IPS-NIHi7 (cell line): ENCODE data around the gene MLLT3.

Experiments used
- DNase-seq: peaks from one replicate; pipeline ENCODE4 v3.0.0; 2012; ENCODE audit warnings: mixed read lengths; ENCODE audit errors: extremely low spot score

Gene MLLT3

DNA sequence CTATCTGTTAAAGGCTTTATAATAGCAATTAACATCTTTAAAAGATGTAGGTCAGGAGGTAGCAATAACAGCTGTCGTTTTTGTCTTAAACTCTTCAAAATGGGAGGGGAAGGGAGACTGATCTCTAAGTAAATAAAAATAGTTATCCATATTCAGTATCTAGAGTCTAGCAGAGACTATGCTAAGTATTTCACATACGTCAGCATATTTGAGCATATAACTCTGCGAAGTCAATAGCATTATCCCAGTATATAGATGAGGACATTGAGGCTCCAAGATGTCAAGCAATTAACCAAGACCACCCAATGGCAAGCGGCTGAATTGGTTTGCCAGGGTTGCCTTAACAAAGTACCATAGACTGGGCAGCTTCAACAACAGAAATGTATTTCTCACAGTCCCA is 316.8 kb downstream of the MLLT3 start:
- DNase-seq, result no peak

DNA sequence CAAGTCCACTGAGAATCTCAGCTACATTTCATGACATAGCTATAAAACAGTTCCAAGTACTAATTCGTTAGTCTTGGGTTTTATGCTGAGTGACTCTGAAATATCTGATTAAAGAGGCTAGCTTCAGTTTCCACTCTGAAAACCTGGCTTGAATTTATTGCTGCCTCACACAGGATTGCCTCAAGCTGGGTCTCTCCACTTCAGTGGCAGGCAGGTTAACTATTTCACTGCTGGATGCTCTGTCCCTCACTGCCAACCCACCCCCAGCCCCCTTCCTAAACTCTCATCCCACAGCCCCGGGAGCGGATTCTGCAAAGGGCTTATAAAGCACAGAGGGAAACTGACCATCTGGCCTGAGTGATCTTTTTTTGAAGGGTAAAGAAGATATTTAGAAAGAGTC is 318.3 kb downstream of the MLLT3 start:
- DNase-seq, result peak; percentile 59

DNA sequence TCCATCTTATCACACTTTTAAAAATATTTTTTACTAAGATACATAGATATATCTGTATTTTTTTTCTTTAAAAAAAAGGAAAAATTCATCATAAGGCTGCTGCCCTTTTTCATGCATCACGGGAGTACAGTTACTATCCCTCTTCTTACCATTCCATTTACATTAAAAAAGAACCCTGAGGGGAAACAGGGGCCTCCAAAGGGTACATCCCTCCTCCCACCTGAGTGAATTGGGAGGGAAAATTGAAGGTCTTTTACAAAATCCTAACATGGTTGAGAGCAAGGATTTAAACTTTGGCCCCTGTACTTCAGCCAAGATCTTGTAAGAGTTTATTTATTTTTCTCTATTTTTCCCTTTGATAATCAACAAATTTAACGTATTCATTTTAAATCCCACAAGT is 319.2 kb downstream of the MLLT3 start:
- DNase-seq, result no peak

DNA sequence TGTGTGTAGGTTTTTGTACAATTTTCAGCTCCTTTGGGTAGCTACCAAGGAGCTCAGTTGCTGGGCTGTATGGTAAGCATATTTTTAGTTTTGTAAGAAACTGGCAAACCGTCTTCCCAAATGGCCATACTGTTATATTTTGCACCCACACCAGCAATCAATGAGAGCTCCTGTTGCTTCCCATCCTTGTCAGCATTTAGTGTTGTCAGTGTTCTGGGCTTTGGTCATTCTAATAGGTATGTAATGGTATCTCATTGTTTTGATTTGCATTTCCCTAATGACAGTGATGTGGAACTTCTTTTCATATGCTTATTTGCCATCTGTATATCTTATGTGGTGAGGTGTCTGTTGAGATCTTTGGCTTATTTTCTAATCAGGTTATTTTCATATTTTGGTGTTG is 320.1 kb downstream of the MLLT3 start:
- DNase-seq, result no peak

DNA sequence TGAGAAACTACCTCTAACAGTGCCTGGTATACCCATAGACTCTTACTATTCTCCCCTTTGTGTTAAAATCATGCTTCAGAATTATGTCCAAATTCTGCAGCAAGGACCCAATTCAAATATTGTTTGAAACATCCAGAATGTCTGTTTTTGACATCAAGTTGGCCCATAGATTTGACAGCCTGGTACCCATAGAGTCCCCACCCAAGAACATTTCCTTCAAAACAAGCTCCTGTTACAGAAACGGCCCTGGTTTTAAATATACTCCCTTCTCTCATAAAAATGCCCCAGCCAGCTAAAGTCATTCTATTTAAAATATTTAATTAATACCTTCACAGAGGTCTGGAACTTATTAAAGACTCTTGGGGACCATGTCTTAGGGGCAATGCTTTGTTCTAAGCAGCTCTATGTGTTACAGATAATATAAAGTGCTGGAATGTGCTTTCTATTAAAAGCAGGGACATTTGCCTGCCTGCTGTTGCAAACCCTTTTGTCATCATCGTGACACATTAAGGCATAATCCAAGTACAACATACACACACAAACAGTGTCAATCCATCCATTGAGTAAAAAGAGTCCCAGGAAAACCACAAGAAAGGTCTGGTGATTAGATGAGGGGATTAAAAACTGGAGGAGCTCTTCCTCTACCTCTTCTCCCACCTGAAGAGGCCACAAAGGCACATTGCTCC is 321.7 kb downstream of the MLLT3 start:
- no peak for DNase-seq

DNA sequence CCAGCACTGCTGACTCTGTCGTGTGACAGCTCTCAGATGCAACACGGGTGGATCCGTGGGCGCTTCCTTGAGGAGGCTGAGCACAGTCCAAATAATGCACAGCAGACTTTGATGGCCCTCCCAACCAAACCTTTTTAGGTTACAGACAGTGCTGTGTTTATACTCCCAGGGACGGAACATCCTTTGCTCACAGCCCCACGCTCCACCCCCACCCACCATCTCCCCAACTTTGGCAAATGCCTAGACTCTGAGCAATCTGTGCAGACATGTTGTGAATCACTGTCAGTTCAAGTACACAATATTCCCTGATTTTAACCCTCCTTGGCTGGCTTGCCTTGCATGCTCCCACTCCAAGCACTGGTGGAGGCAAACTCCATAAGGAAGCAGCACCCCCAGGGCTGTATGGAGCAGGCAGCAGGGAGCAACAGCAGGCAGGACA is 324.6 kb downstream of the MLLT3 start:
- no peak for DNase-seq

DNA sequence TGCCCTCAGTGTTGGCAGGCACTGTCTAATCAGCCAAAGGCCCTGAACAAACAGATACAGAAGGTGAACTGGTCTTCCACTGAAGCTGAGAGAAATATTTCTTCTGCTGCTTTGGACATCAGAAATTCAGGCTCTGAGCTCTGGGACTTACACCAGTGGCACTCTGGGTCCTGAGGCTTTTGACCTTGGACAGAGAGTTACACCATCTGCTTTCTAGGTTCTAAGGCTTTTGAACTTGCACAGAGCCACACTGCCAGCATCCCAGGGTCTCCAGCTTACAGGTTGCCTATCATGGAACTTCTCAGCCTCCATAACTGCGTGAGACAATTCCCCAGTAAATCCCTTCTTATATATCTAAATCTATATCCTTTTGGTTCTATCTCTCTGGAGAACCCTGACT is 326.7 kb downstream of the MLLT3 start:
- DNase-seq, result no peak

DNA sequence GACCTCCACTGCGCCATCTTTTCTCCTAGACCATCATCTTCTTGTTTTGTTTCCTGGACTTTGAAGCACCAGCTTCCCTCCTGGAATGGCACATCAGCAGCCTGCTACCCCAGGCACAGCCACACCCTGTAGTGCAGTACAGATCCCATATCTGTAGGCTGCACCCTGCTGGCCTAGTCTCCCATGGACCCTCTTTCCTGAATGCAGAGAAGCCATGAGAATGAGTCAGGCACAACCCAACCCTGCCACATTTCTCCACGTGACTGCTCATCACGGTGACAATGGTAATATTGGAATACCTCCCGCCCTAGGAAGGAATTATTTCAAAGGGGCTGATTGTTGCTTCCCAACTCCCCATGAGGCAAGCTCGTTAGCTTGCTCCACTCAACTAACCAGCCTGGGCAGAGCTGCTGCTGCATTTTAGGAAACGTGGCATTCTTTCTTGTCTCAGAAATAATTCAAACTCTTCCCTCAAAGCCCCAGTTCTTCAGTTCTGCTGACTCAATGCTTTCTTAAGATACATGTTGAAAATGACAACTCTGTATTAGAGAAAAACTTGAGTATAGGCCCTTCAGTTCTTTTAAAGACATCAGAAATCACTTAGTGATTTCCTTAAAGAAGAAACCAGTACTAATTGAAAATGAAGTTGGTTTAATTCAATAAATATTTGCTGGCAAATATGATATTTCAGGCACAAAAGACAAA is 328.1 kb downstream of the MLLT3 start:
- no peak for DNase-seq

DNA sequence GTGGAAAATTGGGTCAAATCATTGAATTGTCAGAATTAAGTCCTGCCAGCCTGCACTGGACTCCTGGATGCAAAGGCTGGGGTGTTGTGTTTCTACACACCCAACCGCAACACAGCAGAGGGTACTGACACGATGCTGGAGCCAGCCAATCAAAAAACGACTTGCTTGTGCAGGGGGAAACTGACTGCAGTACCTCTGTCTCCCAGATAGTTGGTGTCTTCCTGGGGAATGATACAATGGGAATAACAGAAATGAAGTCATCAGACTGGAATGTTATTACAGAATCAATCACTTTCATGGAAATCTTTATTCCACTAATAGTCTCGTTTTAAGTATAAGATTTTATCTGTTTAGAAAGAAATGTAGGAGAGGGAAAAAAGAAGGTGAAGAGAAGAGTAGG is 330.3 kb downstream of the MLLT3 start:
- peak; percentile 49 for DNase-seq
